Temporal lobe (tissue), 2 donors: ENCODE measurements around the gene FAM210A. TPM values are rescaled to one million over a fixed set of nuclear protein-coding genes. Genes with fewer than 3 reads are reported as not detected.

Source experiments
- small RNA-seq: library from RNA; depleted of rRNA; stranded (forward); fragments of <200 nt; gene quantifications from one replicate; pipeline ENCODE3, GENCODE V24; 2014; ENCODE audit warnings: low replicate concordance
- total RNA-seq: library from RNA; depleted of rRNA; stranded (reverse); fragments of >200 nt; gene quantifications from one replicate; pipeline ENCODE4 v1.2.3, GENCODE V29; 2014

The FAM210A gene
- total RNA-seq, 1 donor from 2014 or later = 19.7 TPM

Small RNAs within 50 kb of the gene (small RNA-seq; reads per million reads assigned to genes)
- gene AP001525.1 (not detected), gene RN7SL362P (not detected)

Other genes starting within 250 kb of the FAM210A start
- 42.0 TPM for gene RNMT, start 115 bp upstream of the FAM210A start, total RNA-seq
- 0.25 TPM for gene MC5R, start 97.6 kb upstream of the FAM210A start, total RNA-seq
- not detected for gene MC2R, start 189.0 kb upstream of the FAM210A start, total RNA-seq